GM19023 (cell line): ENCODE data around the gene DLL4.
"Not testable (repeated sequence)": the region's sequence is repeated elsewhere in the genome, so short reads cannot be mapped to it uniquely, and the experiment has no call there.

Experiments
- ATAC-seq: cut with Tn5 transposase; IDR thresholded peaks from one replicate; pipeline ENCODE4 v1.9.1; 2021; ENCODE audit warnings: mild to moderate bottlenecking, moderate library complexity; ENCODE audit not compliant: unreplicated experiment

DLL4 gene

DNA sequence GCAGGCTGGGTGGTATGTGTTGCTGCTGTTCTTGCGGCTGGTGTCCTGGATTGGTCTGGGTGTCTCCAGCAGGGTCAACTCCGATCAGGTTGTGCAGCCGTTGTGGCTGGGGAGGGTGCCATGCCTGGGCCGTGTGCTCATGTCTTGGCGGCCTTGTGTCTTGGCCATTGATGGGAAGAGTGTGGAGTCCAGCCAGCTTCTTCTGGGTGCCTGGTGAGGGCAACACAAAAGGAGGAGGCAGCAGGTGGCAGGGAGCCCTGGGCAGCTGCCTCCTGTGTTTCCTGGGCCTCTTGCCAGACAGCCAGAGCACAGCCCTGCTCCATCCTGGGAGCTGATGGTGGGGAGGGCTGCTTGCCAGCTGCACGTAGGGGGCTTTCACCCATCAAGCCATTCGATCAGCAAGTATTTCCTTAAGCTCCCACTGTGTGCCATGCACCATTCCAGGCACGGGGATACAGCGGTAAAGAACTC is 28.5 kb downstream of the DLL4 start:
- no peak for ATAC-seq

DNA sequence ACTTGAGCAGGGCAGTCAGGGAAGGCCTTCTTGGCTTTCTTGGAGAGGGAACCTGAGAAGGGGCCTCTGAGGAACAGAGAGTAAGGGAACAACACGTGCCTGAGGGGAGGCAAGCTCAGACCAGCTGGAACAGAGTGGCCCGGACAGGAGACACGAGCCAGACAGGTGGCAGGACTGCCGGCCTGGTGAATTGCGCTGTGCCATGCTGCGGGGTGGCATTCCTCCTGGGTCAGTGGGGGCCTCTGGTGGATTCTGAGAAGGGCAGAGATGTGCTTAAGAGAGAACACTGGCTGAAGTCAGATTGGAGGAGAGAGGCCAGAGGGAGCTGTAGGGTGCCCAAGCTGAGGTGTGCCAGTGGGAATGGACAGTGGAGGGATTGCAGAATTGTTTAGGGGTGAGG is 29.0 kb downstream of the DLL4 start:
- no peak for ATAC-seq

DNA sequence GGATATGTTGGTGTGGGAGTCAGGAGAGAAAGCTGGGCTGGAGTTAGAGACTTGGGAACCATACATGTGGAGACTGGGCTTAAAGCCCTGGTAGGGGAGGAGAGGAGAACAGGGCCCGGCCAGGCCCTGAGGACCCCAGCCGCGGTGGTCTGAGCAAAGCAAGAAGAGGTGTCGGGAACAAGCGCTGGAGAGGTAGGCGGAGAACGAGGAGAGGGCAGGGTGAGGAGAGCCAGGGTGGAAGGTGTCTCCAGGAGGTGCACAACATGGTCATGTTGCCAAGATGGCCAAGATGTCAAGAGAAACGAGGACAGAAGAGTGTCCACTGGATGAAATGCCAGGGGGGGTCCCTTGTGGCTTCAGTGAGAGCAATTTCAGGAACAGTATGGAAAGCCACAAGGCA is 29.6 kb downstream of the DLL4 start:
- ATAC-seq: no peak

DNA sequence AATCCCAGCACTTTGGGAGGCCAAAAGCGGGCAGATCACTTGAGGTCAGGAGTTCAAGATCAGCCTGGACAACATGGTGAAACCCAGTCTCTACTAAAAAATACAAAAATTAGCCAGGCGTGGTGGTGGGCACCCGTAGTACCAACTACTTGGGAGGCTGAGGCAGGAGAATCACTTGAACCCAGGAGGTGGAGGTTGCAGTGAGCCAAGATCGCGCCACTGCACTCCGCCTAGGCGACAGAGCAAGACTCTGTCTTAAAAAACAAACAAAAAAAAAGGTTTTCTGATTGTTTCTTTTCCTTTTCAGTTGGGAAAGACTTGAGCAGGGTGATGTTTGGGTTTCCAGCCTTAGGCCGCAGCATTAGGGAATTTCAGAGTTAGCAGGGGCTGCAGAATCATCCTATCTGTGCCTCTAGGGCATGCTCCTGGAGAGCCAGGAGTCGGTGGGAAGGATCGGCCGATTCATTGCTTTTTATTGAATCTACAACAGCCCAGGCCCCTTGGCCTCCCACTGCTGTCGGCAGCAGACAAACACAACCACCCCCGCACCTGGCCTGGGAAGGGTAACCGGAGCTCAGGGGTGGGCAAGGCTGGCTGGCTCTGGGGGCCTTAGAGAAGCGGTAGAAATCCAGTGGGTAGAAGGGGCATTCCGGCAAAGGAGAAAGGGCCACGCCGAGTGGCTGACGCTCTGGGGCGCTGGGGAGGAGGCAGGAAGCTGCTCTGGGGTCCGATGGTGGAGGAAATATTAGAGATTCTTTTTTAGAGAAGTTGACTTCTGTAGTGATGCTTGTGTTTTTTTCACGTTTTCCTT is 30.4 kb downstream of the DLL4 start:
- no peak for ATAC-seq

DNA sequence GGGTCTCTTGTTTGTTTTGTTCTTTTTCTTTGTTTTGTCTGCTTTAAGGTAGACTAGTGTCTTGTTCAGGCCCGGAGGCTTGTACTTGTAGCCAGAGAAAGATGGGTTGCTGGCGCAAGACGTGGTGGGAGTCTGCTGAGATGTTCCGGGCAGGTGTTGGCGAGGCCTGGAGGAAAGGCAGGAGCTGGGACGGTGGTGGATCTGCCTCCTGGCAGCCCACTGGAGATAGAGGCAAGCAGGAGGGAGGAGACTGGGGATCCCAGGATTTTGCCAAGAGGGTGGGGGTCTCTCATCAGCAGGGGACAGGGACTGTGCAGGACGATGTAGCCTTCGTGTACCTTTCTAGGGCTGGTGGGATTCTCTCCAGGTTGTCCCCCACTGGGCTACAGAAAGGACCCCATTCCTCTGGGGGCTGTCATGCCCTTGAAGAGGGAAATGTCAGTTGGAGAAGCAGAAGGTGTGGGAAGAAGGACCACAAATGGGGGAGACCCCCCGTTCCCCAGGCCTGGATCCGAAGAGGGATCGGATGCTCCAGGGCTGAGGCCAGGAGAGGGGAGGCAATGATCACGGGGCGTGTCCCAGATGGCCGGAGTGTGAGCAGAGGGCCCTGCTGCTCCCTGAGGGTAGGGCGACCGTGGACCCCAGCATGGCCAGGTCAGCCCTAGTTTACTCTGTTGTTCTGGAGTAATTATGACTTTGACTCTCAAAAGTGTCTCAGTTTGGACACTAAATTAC is 31.2 kb downstream of the DLL4 start:
- no peak for ATAC-seq

DNA sequence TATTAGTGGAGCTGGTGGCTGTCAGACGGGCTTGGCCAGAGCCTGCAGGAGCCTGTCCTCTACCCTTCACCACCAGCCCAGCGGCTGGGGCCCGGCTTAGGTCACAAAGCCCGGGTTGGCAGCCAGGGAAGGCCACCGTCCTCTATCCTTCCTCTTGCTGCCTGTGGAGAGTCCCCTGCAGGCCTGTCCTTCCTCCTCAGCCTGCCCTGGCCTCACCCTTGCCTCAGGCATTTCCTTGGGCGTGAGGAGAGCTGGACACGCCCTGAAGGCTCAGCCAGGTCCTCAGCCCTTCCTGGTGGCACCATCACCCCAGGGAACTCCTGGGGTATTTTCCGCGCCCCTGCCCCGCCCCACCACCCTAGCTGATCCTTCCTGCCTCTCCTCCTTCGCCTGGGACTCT is 31.8 kb downstream of the DLL4 start:
- no peak for ATAC-seq

DNA sequence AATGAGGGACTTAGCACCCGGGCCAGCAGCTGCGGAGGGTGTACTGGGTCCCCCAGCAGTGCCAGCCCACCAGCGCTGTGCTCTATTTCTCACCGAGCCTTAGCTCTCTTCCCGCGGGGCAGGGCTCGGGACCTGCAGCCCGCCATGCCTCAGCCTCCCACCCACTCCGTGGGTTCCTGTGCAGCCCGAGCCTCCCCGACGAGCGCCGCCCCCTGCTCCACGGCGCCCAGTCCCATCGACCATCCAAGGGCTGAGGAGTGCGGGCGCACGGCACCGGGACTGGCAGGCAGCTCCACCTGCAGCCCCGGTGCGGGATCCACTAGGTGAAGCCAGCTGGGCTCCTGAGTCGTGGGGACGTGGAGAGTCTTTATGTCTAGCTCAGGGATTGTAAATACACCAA is 32.6 kb downstream of the DLL4 start:
- not testable (repeated sequence) for ATAC-seq

DNA sequence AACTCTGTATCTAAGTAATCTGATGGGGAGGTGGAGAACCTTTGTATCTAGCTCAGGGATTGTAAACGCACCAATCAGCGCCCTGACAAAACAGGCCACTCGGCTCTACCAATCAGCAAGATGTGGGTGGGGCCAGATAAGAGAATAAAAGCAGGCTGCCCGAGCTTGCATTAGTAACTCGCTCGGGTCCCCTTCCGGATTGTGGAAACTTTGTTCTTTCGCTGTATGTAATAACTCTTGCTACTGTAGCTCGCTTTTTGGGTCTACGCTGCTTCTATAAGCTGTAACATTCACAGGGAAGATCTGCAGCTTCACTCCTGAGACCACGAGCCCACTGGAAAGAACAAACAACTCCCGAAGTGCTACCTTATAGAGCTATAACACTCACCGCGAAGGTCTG is 33.2 kb downstream of the DLL4 start:
- ATAC-seq: not testable (repeated sequence)

DNA sequence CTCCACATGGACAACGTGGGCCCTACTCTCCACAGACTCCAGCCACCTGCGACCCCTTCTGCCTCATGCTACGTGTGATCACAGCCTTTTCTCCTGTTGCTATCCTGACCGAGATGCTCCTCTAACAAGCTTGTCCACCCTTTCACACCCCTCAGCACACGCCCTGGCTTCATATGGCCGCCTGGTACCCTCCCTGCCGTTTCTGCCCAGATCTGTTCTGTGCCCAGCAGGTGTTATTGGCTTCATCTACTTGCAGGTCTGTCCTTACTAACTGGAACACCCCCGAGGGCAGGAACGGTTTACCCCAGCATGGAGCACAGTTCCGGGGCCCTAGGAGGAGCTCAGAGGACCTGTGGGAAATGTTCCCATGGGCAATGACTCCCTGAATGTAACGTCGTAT is 34.1 kb downstream of the DLL4 start:
- no peak for ATAC-seq

DNA sequence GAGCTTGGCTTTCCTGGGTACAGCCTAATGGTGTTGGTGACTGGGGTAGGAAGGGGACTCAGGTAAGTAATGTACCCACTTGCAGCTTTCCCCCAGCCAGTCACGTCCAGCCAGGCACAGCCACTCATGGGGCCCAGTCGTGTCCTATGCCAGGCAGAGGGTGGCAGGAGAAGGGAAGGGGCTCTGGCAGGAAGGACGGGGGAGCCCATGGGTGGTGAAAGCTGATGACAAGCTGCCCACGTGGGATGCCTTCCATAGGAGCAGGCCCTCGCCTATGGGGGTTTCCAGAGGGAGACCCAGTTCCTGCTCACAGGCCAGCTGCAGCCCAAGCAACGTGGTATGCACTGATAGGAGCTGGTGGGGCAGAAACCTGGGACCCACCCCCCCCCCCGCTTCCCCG is 34.9 kb downstream of the DLL4 start:
- no peak for ATAC-seq

DNA sequence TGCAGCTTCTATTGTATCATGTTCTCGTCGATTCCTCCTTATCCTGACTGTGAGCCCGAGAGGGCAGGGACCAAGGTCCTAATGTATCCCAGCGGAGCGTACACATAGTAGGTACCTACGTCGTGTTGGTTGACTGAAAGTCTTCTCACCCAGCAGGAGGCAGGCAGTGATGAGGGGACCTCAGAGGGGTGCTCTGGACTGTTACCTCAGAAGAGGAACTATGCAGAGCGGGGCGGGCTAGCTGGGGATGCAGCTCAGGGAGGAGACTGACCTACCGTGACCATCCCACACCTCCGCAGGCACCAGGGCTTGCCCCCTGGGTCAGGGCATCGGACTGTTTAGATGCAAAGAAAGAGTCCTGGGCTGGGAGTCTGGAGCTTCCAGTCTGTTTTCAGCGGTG is 35.5 kb downstream of the DLL4 start:
- no peak for ATAC-seq

DNA sequence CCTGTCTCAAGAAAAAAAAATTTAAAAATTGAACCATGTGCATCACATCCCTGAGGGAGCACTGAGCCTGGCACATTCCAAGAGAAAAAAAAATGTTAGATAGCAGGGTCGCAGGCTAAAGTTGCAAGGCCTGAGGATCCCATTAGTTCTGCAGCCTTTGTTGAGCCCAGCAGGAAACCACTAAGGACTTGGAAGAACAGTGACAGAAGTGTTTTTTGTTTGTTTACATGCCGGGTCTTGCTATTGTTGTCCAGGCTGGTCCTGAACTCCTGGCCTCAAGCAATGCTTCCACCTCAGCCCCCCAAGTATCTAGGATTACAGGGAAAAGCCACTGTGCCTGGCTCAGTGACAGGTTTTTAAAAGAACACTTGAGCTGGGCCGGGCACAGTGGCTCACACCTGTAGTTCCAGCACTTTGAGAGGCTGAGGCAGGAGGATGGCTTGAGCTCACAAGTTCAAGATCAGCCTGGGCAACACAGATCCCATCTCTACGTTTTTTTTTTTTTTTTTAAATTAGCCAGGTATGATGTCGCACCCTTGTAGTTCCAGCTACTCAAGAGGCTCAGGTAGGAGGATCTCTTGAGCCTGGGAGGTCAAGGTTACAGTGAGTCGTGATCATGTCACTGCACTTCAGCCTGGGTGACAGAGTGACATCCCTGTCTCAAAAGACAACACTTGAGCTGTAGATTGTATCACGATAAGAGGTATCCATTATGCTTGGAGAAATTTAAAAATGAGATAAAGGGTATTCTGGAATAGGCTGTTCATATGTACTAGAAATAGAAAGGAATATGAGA is 39.3 kb downstream of the DLL4 start:
- ATAC-seq: no peak

DNA sequence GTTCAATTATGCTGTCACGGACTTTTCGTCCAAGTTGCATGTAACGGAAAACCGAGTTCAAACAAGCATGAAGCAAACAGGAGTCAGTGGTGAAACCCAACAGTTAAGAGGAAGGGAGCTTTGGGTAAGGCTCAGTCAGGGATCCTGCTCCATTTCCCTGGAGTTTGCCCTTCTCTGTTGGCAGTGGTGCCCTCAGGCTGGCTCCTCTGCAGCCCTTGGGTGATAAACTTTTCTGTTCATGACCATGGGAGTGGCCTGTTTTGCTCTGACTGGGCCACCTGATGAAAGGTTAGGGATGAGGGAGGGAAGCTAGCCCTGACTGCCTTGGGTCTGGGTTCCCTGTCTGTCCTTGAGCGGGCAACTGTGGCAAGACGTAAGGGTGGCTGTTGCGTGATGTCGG is 40.2 kb downstream of the DLL4 start:
- no peak for ATAC-seq

DNA sequence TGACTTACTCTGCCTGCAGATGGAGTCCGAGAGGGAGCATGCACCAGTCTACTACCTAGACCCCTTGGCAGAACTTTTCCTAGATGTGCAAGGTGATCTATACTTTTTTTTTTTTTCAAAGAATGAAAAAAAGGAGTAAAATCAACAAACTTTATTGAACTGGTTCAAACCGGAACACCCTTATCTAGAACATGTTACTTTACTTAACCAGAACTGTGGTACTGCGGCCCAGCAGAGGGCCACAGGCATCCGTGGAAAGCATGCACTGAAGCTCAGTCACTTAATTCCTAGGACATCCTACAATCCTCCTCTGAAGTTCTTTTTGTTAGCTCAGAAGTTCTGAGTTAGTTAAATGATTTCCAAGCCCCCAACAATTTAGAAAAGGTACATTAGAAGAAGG is 45.7 kb downstream of the DLL4 start:
- ATAC-seq: no peak

DNA sequence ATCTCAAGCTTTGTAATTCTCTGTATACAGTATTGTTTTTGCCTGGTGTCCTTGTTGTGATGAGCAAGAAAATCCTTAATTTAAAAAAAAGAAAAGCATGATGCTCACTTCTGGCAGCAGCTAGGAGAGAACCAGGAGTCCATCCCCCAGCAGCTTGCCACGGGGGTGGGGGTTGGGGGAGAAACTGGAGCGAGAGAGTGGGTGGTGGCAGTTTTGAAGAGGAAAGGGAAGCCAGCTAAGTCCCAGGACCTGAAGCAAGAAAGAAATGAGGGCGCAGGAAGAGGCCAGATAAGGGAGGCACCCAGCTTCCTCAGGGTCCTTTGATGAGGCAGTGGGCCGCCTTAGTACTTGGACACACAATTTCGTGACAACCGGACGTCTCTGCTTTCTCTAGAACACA is 47.7 kb downstream of the DLL4 start:
- no peak for ATAC-seq

DNA sequence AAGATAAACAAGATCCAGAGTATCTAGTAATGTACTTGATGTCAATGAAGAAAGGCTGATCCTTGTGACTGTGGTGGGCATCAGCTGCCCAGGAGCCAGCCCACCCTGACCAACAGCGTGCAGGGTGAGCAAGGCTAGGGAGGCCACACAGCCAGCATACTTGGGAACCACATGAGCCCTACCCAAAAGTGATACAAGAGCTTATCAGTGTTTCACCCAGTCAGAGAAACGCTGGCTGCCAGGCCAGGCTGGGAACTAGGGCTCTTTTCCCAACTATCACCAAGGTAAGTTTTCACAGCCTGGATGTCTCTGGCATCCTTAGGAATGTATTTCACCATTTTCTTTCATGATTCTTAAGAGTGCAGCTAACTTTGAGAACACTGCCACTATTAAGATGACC is 49.0 kb downstream of the DLL4 start:
- no peak for ATAC-seq

DNA sequence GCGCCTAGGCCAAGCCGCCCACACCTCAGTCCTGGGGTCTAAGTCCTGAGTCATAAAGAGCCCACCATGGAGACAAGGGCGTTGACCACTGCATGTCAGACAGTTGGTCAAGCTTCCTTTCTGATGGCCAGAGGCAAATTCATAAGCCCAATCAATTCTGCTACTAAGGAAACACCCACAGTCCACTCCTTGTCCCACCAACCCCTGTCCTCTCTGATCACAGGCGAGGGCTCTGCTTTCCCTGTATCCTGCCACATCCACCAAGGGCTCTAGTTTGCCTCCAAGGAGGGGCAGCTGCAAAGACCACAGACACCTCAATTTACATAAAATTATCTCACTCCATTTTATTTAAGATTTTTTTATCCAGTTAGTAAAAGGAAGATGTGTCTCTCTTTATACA is 49.4 kb downstream of the DLL4 start:
- no peak for ATAC-seq

DNA sequence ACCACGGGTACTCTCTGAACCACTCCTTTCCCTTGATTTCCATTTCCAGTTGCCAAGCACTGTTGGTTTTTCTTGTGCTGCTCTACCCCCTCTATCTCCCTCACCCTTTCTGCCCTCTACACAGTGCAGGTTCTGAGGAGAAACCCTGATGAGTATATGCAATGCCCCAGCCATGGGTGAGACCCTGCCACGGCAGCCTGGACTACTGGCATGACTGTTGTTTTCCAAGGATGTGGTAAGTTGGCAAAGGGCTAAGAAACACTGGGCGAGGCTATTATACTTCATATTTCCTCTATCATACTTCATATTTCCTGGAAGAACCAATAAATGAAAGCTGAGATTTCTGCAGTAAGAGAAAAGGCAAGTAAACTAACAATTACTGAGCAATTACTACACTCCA is 52.0 kb downstream of the DLL4 start:
- no peak for ATAC-seq

DNA sequence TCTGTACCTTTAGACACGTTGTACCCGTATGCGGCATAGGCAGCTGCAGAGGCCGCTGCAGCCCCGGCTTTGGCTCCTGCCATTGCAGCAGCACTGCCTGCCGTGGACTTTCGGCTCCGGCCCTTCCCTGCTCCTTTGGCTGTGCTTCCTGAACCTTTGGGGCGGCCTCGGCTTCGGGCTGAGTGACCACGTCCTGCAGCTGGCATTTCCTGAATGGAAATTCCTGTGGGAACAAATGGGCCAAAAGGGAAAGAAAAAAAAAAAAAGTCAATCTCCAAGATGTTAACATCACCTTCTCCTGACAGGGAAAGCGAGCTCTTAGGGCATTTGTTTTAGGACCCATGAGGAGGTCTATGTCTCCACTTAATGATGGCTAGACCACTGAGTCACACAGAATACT is 53.7 kb downstream of the DLL4 start:
- no peak for ATAC-seq

DNA sequence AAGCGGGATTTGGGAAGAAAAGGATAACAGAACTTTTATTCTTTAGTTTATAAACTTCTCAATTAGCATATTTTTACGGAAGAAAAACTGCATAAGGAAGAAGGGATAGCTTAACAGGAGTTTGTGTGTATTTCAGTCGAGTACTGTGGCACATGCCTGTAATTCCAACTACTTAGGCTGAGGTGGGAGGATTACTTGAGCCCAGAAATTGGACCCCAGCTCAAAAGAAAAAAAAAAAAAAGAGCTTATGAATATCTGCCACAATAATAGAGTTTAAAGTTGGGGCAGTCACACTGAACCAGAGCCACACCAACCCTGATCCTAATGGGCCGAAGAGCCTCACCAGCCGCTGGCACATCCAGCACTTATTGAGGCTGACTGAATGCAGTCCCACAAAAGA is 55.3 kb downstream of the DLL4 start:
- ATAC-seq: no peak

DNA sequence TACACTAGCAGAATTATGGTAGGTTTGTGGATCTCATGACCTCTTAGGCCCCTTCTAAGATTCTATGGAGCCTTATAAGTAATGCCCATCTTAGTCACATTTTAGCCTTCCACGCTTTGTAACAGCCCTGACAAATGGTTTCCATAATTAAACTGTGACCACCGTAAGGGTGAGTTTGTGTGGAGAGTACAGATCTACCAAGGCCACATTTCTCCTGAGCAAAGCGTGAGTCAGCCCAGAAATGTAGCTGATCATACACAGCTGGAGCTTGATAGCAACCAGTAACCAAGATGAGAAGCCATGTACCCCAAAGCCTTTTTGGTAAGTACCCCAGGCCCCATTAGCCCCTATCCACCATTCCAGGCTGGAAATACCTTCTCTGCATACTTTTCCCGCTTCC is 55.8 kb downstream of the DLL4 start:
- ATAC-seq: no peak
